AG09309 (cell line): ENCODE results near the gene SDK2.

Source experiments
- DNase-seq: peaks from one replicate; pipeline ENCODE4 v3.0.0-alpha.2; 2010; ENCODE audit warnings: low read depth
- H3K4me3 ChIP-seq: 2 replicates; pipeline ENCODE4 v1.5.1; 2011; ENCODE audit warnings: mild to moderate bottlenecking, low read depth, low read length, moderate library complexity; ENCODE audit not compliant: control insufficient read depth
- CTCF ChIP-seq: IDR thresholded peaks from 2 replicates; pipeline ENCODE4 v1.5.1; 2011; ENCODE audit warnings: mild to moderate bottlenecking, low read depth, low read length, inconsistent platforms; ENCODE audit not compliant: insufficient read depth, control insufficient read depth; ENCODE audit errors: missing control alignments

SDK2 gene

DNA sequence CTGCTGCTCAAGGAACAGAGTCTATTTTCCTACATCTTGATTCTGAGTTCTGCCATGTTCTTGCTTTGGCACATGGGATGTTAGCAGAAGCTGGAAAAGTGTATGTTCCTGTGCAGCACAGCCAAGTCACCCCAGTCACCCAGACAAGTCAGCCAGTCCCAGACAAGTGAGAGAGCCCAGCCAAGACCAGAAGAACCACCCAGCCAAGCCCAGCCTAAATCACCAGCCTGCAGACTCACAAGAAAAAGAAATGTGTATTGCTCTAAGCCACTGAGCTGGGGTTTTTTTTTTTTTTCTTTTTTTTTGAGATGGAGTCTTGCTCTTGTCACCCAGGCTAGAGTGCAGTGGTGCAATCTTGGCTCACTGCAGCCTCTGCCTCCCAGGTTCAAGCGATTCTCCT lies 191.2 kb downstream of the SDK2 start:
- no peak for TF ChIP-seq CTCF
- DNase-seq: no peak
- no peak overlapping the region for H3K4me3 ChIP-seq

- TF ChIP-seq CTCF: no peak
- no peak overlapping the region for H3K4me3 ChIP-seq
- no peak for DNase-seq
These were observed 192.2 kb downstream of the SDK2 start for GRCh38 chr17:73452009-73452408.

DNA sequence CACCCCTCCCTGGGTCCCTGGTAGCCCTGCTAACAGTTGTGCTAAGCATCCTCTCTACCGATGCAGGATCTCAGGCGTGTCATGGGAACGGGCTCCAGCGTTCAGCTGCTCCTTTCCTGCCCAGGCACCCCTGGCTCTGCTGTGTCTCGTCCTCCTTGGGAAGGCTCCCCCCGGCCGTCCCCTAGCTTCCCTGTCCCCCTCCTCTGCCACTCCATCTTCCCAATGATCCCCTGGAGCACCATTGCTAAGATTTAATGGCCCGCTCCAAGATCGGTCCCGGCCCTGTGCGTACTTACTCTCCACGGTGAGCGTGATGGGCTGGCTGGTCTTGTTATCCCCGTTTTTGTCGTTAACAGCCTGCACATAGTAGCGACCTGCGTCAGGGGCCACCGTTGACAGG lies 196.9 kb downstream of the SDK2 start:
- TF ChIP-seq CTCF: no peak
- no peak overlapping the region for H3K4me3 ChIP-seq
- DNase-seq: no peak

- DNase-seq: no peak
- no peak for TF ChIP-seq CTCF
- H3K4me3 ChIP-seq: no peak overlapping the region
These were observed 197.6 kb downstream of the SDK2 start for GRCh38 chr17:73446617-73447016.

- DNase-seq: no peak
- TF ChIP-seq CTCF: no peak
- H3K4me3 ChIP-seq: no peak overlapping the region
These were observed 198.8 kb downstream of the SDK2 start for GRCh38 chr17:73445466-73445865.

DNA sequence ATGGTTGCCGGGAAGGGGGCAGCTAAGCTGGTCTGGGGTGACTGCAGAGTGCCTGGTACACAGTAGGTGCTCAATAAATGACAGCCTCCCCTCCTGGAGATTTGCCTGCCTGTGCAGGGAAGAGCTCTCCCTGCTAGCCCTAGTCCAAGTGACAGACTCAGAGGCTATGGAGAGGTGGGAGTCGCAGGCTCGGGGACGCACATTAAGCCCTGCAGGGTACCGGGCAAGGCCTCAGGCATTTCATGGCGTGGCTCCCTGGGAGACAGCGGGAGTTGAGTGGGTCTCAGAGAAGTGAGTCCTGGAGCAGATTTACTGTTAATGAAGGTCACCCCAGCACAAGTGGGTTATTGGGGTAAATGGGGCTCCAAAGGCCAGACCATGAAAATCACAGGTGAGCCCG lies 200.2 kb downstream of the SDK2 start:
- no peak for DNase-seq
- no peak for TF ChIP-seq CTCF
- H3K4me3 ChIP-seq: no peak overlapping the region

DNA sequence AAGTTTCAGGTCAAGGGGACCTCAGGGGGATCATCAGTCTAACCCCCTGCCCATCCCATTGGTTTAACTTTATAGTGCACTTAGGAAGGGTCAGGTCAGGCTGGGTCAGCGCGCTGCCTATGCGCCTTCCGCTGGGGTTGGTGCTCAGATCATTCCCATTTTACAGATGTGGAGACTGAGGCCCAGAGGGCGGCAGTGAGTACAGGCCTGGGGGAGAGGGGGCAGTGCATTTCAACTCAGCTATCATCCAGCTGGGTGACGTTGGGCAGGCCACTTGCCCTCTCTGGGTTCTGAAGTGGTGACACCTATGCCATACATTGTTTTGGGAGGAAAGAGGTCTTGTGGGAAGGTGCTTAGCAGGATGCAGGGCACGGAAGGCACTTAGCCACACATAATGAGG lies 204.6 kb downstream of the SDK2 start:
- no peak for TF ChIP-seq CTCF
- no peak overlapping the region for H3K4me3 ChIP-seq
- DNase-seq: no peak
